ENCODE data around the gene TOMM40L. TPM values are rescaled to one million over a fixed set of nuclear protein-coding genes. Genes with fewer than 3 reads are reported as not detected.

The TOMM40L gene
- total RNA-seq = 10 to 100 TPM; 12.7 to 15.6 TPM
- 10 to 100 TPM in 4 of 6 donors, 1 to 10 TPM in 2; 9.2 to 12.7 (median 10.9) TPM for polyA plus RNA-seq (ENCODE audit: insufficient read length in 6 of 6)
- long read RNA-seq, donor 1, partial matches to known transcripts = 0 of 1 reads
- long read RNA-seq, donor 1, other reads (novel, unspliced or antisense) = 0 of 1 reads
- long read RNA-seq, donor 2, partial matches to known transcripts = 0 of 3 reads
- long read RNA-seq, donor 2, other reads (novel, unspliced or antisense) = 0 of 3 reads
- long read RNA-seq, donor 3, partial matches to known transcripts = 0 of 2 reads
- long read RNA-seq, donor 3, other reads (novel, unspliced or antisense) = 0 of 2 reads
- long read RNA-seq, donor 4, partial matches to known transcripts = 0 of 3 reads
- long read RNA-seq, donor 4, other reads (novel, unspliced or antisense) = 2 of 3 reads
- long read RNA-seq, donor 5, partial matches to known transcripts = 0 of 3 reads
- long read RNA-seq, donor 5, other reads (novel, unspliced or antisense) = 0 of 3 reads
- long read RNA-seq, donor 6, partial matches to known transcripts = 0 of 4 reads
- long read RNA-seq, donor 6, other reads (novel, unspliced or antisense) = 0 of 4 reads
- long read RNA-seq, donor 7, partial matches to known transcripts = 0 of 1 reads
- long read RNA-seq, donor 7, other reads (novel, unspliced or antisense) = 0 of 1 reads
- long read RNA-seq, donor 8, partial matches to known transcripts = 0 of 2 reads
- long read RNA-seq, donor 8, other reads (novel, unspliced or antisense) = 0 of 2 reads
- long read RNA-seq, donor 9 = 0 reads
- long read RNA-seq, donor 10, partial matches to known transcripts = 0 of 1 reads
- long read RNA-seq, donor 10, other reads (novel, unspliced or antisense) = 1 of 1 reads
- long read RNA-seq, donor 11, partial matches to known transcripts = 22 of 25 reads
- long read RNA-seq, donor 11, other reads (novel, unspliced or antisense) = 0 of 25 reads
- long read RNA-seq, donor 12, partial matches to known transcripts = 10 of 13 reads
- long read RNA-seq, donor 12, other reads (novel, unspliced or antisense) = 0 of 13 reads

- Histone ChIP-seq H3K27me3 (no peaks in the 10 kb centered on the region), H3K4me1 (peaks cover 11 to 41% of the 10 kb centered on the region in 2 donors), H3K27ac (peak within 1 kb of the TSS in 1 of 2 donors; percentile 76), H3K4me3 (peak within 1 kb of the TSS; percentile 48 to 59), H3K36me3 (peaks cover 0 to 29% of the 10 kb centered on the region in 2 donors), H3K9me3 (no peaks in the 10 kb centered on the region)
- DNase-seq (peak; percentile 85 to 96 (median 94)), ATAC-seq (peak; percentile 96)
- peak; percentile 40 to 49 for TF ChIP-seq CTCF (IDR thresholded peaks at IDR 0.05)
- intact Hi-C loops (cut with DNase I) = loop anchor here in 1 of 2 donors (10.0 kb wide), 1 partner anchor 159 kb away; no protein-coding TSS in a partner anchor
These were observed at the start of gene TOMM40L for GRCh38 chr1:161225534-161226319. Gene TOMM40L, plus strand, starts transcription at chr1:161226060. Its CDS starts 430 bp downstream, at chr1:161226490.

- Histone ChIP-seq H3K36me3 (peaks cover 0 to 42% of the 10 kb centered on the region in 2 donors), H3K9me3 (no peaks in the 10 kb centered on the region), H3K27me3 (no peaks in the 10 kb centered on the region), H3K4me1 (peaks cover 13 to 32% of the 10 kb centered on the region in 2 donors), H3K4me3 (peak overlapping the region; percentile 69 to 81), H3K27ac (peak overlapping the region; percentile 69 to 77)
- TF ChIP-seq CTCF (IDR thresholded peaks at IDR 0.05) = no peak
- no peak for DNase-seq
- intact Hi-C loops (cut with DNase I) = no loop called here
- peak; percentile 43 for ATAC-seq
These were observed 49.3 kb upstream of the TOMM40L start for GRCh38 chr1:161176468-161177111.

DNA sequence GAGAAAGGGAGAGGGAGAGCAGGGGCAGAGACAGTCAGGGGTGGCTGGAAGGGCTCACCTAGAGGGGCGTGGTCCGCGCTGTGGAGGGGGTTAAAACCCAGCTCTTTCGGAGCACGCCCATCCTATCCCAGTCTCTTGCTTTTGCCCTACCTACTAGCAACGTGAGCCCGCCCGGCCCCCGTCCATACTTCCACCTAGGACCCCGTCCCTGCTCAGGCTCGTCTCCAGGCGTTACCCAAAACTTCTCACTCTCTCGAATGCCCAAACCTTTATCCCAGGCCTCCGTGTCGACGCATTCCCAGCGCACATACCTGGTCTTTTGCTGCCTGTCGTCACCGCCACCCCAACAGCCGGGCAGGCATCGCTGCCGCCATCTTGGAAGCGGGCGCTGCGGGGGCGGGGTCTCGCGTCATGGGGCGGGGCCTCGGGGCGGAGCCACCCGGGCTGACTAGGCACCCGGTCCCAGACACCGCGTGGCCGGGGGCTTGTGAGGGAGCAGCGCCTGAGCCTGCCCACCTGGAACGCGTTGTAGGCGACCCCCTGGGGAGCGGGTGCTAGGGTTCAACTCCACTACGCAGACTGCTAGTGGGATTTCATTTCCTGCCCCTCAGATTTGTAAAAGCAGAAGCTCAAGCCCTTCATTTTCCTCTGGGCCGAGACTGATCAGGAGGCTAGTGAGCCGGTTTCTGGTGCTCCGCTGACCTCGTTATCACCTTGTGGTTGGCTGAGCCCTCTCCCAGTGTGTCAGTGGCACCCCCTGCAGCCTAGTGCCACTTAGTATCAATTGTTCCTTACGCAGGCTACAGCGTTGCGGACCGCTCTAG lies 48.5 kb upstream of the TOMM40L start, which contains the start of gene B4GALT3:
Gene B4GALT3 (minus strand): TSS at position 396 of the 824 bp plus-strand sequence. CDS start 1,447 bp downstream, outside the sequence.
- intact Hi-C loops (cut with DNase I) = no loop called here
- peaks cover 13 to 40% of the 10 kb centered on the region in 2 donors for H3K4me1 ChIP-seq
- DNase-seq (peak; percentile 83 to 99 (median 90)), ATAC-seq (peak; percentile 98)
- no peaks in the 10 kb centered on the region for H3K27me3 ChIP-seq
- peaks cover 0 to 34% of the 10 kb centered on the region in 2 donors for H3K36me3 ChIP-seq
- no peak for TF ChIP-seq CTCF (IDR thresholded peaks at IDR 0.05)
- peak within 1 kb of the TSS; percentile 69 to 81 for H3K4me3 ChIP-seq
- H3K27ac ChIP-seq = peak within 1 kb of the TSS; percentile 69 to 77
- no peaks in the 10 kb centered on the region for H3K9me3 ChIP-seq

DNA sequence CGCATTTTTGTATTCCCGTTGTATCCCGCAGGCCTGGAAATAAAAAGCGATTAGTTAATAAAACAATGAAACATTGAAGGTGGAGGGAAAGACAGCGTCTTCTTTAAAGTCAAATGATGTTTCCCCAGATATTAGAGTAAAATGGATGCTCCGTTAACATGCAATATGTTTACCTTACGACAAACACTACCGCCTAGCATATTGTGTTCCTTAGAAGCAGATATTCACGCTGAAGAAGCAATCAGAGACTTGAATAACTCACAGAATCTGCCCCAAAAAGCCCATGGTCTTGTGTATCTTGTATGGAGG lies 48.0 kb upstream of the TOMM40L start:
- no peak for TF ChIP-seq CTCF (IDR thresholded peaks at IDR 0.05)
- H3K4me3 ChIP-seq = peak overlapping the region; percentile 69 to 81
- H3K27ac ChIP-seq = peak overlapping the region; percentile 69 to 77
- H3K27me3 ChIP-seq = no peaks in the 10 kb centered on the region
- H3K4me1 ChIP-seq = peaks cover 12 to 44% of the 10 kb centered on the region in 2 donors
- no peaks in the 10 kb centered on the region for H3K9me3 ChIP-seq
- peaks cover 0 to 29% of the 10 kb centered on the region in 2 donors for H3K36me3 ChIP-seq
- ATAC-seq (no peak), DNase-seq (no peak)
- intact Hi-C loops (cut with DNase I) = no loop called here
